ENCODE data around the gene ATG5. TPM values are rescaled to one million over a fixed set of nuclear protein-coding genes. Genes with fewer than 3 reads are reported as not detected.

Gene ATG5
- total RNA-seq, 3 donors from 2014 or later (not counting 1 experiment from before 2014, with no cell fraction given): 27.5 to 39.0 (median 35.4) TPM

GRCh38 chr6:106309766-106310373 is 15.7 kb downstream of the ATG5 start:
- Histone ChIP-seq H3K27me3 (ENCODE audit: control insufficient read depth, insufficient read depth, low read length) (no peaks in the 10 kb centered on the region), H3K36me3 (ENCODE audit: control insufficient read depth, insufficient read depth, low read length) (peaks cover 17% of the 10 kb centered on the region), H3K9me3 (ENCODE audit: control insufficient read depth, insufficient read depth, low read length) (no peaks in the 10 kb centered on the region), H3K4me3 (ENCODE audit: low read length) (no peak overlapping the region), H3K4me1 (ENCODE audit: control insufficient read depth, insufficient read depth, low read length) (peaks cover 4% of the 10 kb centered on the region), H3K27ac (ENCODE audit: low read length) (no peak overlapping the region)
- no peak overlapping the region for H3K27ac Mint-ChIP-seq
- H3K9me3 Mint-ChIP-seq: no peaks in the 10 kb centered on the region
- ATAC-seq: no peak
- no peaks in the 10 kb centered on the region for H3K27me3 Mint-ChIP-seq (ENCODE audit: low read depth in 2 of 2)
- TF ChIP-seq CTCF (IDR thresholded peaks at IDR 0.05): no peak
- intact Hi-C loops (cut with micrococcal nuclease): no loop called here
- H3K4me1 Mint-ChIP-seq: peaks cover 49 to 52% of the 10 kb centered on the region in 2 donors
- no peaks in the 10 kb centered on the region for H3K36me3 Mint-ChIP-seq
- WGBS (ENCODE audit: insufficient coverage): no CpG with 5 or more reads among the region's 3 CpGs
- no peak overlapping the region for H3K4me3 Mint-ChIP-seq
- no peak for DNase-seq

- H3K4me3 ChIP-seq (ENCODE audit: low read length): no peak overlapping the region
- DNase-seq: no peak
- no peak overlapping the region for H3K4me3 Mint-ChIP-seq
- H3K9me3 Mint-ChIP-seq: no peaks in the 10 kb centered on the region
- H3K4me1 Mint-ChIP-seq: peaks cover 51% of the 10 kb centered on the region in 2 donors
- no peak overlapping the region for H3K27ac ChIP-seq (ENCODE audit: low read length)
- H3K36me3 ChIP-seq (ENCODE audit: control insufficient read depth, insufficient read depth, low read length): peaks cover 14% of the 10 kb centered on the region
- no peak for TF ChIP-seq CTCF (IDR thresholded peaks at IDR 0.05)
- H3K9me3 ChIP-seq (ENCODE audit: control insufficient read depth, insufficient read depth, low read length): no peaks in the 10 kb centered on the region
- no peak overlapping the region for H3K27ac Mint-ChIP-seq
- no peaks in the 10 kb centered on the region for H3K27me3 Mint-ChIP-seq (ENCODE audit: low read depth in 2 of 2)
- WGBS (ENCODE audit: insufficient coverage): 67% methylated on average over 1 of the region's 2 CpGs
- peaks cover 4% of the 10 kb centered on the region for H3K4me1 ChIP-seq (ENCODE audit: control insufficient read depth, insufficient read depth, low read length)
- intact Hi-C loops (cut with micrococcal nuclease): no loop called here
- no peaks in the 10 kb centered on the region for H3K36me3 Mint-ChIP-seq
- ATAC-seq: no peak
- H3K27me3 ChIP-seq (ENCODE audit: control insufficient read depth, insufficient read depth, low read length): no peaks in the 10 kb centered on the region
Observed at GRCh38 chr6:106308985-106309384, 16.6 kb downstream of the ATG5 start.

- H3K36me3 ChIP-seq (ENCODE audit: control insufficient read depth, insufficient read depth, low read length): peaks cover 8% of the 10 kb centered on the region
- H3K4me1 Mint-ChIP-seq: peaks cover 24 to 27% of the 10 kb centered on the region in 2 donors
- no peak for TF ChIP-seq CTCF (IDR thresholded peaks at IDR 0.05)
- ATAC-seq (no peak), DNase-seq (no peak)
- no peak overlapping the region for H3K27ac ChIP-seq (ENCODE audit: low read length)
- no CpG with 5 or more reads among the region's 2 CpGs for WGBS (ENCODE audit: insufficient coverage)
- H3K4me3 Mint-ChIP-seq: no peak overlapping the region
- no peaks in the 10 kb centered on the region for H3K4me1 ChIP-seq (ENCODE audit: control insufficient read depth, insufficient read depth, low read length)
- no peaks in the 10 kb centered on the region for H3K27me3 ChIP-seq (ENCODE audit: control insufficient read depth, insufficient read depth, low read length)
- H3K27ac Mint-ChIP-seq: peak overlapping the region in 1 of 2 donors; percentile 10
- no peak overlapping the region for H3K4me3 ChIP-seq (ENCODE audit: low read length)
- no peaks in the 10 kb centered on the region for H3K9me3 Mint-ChIP-seq
- H3K36me3 Mint-ChIP-seq: no peaks in the 10 kb centered on the region
- no peaks in the 10 kb centered on the region for H3K27me3 Mint-ChIP-seq (ENCODE audit: low read depth in 2 of 2)
- intact Hi-C loops (cut with micrococcal nuclease): no loop called here
- no peaks in the 10 kb centered on the region for H3K9me3 ChIP-seq (ENCODE audit: control insufficient read depth, insufficient read depth, low read length)
Observed at GRCh38 chr6:106305740-106306139, 19.8 kb downstream of the ATG5 start.

- Histone ChIP-seq H3K27me3 (ENCODE audit: control insufficient read depth, insufficient read depth, low read length) (no peaks in the 10 kb centered on the region), H3K4me1 (ENCODE audit: control insufficient read depth, insufficient read depth, low read length) (no peaks in the 10 kb centered on the region), H3K27ac (ENCODE audit: low read length) (no peak overlapping the region), H3K36me3 (ENCODE audit: control insufficient read depth, insufficient read depth, low read length) (peaks cover under 1% of the 10 kb centered on the region), H3K4me3 (ENCODE audit: low read length) (no peak overlapping the region), H3K9me3 (ENCODE audit: control insufficient read depth, insufficient read depth, low read length) (no peaks in the 10 kb centered on the region)
- H3K9me3 Mint-ChIP-seq: no peaks in the 10 kb centered on the region
- no peak overlapping the region for H3K4me3 Mint-ChIP-seq
- intact Hi-C loops (cut with micrococcal nuclease): loop anchor here (2.0 to 5.0 kb wide), 2 partner anchors 568 to 869 kb away; no protein-coding TSS in a partner anchor
- DNase-seq (peak in 1 of 2 donors; percentile 57), ATAC-seq (peak in 1 of 3 donors; percentile 53)
- no CpG with 5 or more reads among the region's 3 CpGs for WGBS (ENCODE audit: insufficient coverage)
- peak; percentile 34 for TF ChIP-seq CTCF (IDR thresholded peaks at IDR 0.05)
- no peaks in the 10 kb centered on the region for H3K36me3 Mint-ChIP-seq
- peaks cover 11 to 16% of the 10 kb centered on the region in 2 donors for H3K4me1 Mint-ChIP-seq
- H3K27ac Mint-ChIP-seq: no peak overlapping the region
- H3K27me3 Mint-ChIP-seq (ENCODE audit: low read depth in 2 of 2): no peaks in the 10 kb centered on the region
Observed at GRCh38 chr6:106300944-106301343, 24.6 kb downstream of the ATG5 start.
